DMS 273 (cell line): ENCODE data around the gene SERGEF.

Experiments
- DNase-seq: peaks from one replicate; lab custom pipeline; 2025; ENCODE audit not compliant: unreplicated experiment; lab: John Stamatoyannopoulos, UW

The SERGEF gene

DNA sequence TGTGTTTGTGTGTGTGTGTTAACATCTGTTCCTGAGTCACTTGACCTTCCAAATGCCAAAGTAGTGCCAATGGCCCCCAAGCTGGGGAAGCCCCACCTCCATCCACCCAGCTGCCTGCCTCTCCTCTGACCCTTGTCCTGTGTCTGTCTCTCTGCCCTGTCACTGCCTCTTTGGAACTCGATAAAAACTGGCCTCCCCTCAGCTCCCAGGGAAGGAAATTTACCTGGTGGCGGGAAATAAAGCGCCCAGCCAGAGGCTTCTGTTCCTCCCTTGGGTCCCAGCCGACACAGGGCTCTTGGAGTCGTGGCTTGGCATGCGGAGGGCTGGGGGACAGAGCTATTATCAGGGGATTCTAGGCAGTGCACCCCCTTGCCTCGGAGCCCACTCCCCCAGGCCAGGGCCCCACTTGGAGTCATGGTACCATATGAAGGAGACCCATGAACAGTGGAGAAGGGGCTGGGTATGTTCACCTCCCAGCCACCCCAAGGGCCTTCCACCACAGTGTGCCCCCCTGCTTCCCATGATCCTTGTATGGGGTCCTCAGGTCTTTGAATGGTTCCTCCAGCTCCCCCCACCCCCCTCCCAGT lies 272.1 kb downstream of the SERGEF start:
- no peak for DNase-seq

GRCh38 chr11:17739945-17740338 lies 272.9 kb downstream of the SERGEF start:
- no peak for DNase-seq

GRCh38 chr11:17738151-17738973 lies 274.5 kb downstream of the SERGEF start:
- DNase-seq = no peak
